Body of pancreas (tissue), 4 donors: ENCODE data around the gene POU3F2. TPM values are rescaled to one million over a fixed set of nuclear protein-coding genes. Genes with fewer than 3 reads are reported as not detected.
A peak's percentile ranks its signal among the peaks of the same experiment; 100 is the strongest.

Source experiments
- ATAC-seq: fragments of 150-250 bp; one replicate; pipeline ENCODE4 v1.9.1; 2016
- DNase-seq, 4 donors: peaks; one replicate each; pipeline ENCODE4 v3.0.0-alpha.2; 2019
- H3K27ac ChIP-seq, 4 donors: fragments of 200-600 bp; sonication (generic); 1 replicate in 3 of 4; 2 replicates in 1 of 4; pipeline versions ENCODE4 v1.5.1 to v1.6.1; 2016 to 2019; ENCODE audit warnings: mild to moderate bottlenecking in 1 of 4, mixed read lengths in 1 of 4, moderate library complexity in 1 of 4
- H3K27me3 ChIP-seq, 2 donors: fragments of 200-600 bp; sonication (generic); one replicate each; pipeline ENCODE4 v1.6.0; 2016; ENCODE audit warnings: mild to moderate bottlenecking in 1 of 2
- H3K36me3 ChIP-seq, 2 donors: fragments of 200-600 bp; sonication (generic); replicated peaks in 1 of 2; 2 replicates each; pipeline ENCODE4 v1.5.1; 2016; ENCODE audit warnings: low read depth in 2 of 2; ENCODE audit not compliant: insufficient read depth in 1 of 2
- H3K4me1 ChIP-seq: fragments of 200-600 bp; sonication (generic); one replicate; pipeline ENCODE4 v1.6.0; 2016
- H3K4me3 ChIP-seq, 2 donors: fragments of 200-600 bp; sonication (generic); 1 replicate in 1 of 2; 2 replicates in 1 of 2; pipeline ENCODE4 v1.5.1; 2016 to 2019
- H3K9me3 ChIP-seq, 3 donors: fragments of 200-600 bp; sonication (generic); 1 replicate in 2 of 3; 2 replicates in 1 of 3; pipeline ENCODE4 v1.5.1; 2016
- CTCF ChIP-seq, 7 experiments: fragments of 450-650 bp in 4 of 7; fragments of 200-600 bp in 3 of 7; sonication (generic) in 3 of 7; IDR thresholded peaks; one replicate each; pipeline ENCODE4 v1.5.1; 2016 to 2019; ENCODE audit warnings: antibody characterized with exemption in 7 of 7
- POLR2A ChIP-seq, 3 donors: fragments of 450-650 bp; IDR thresholded peaks; one replicate each; pipeline ENCODE4 v1.6.1; 2016; ENCODE audit warnings: antibody characterized with exemption in 3 of 3, mild to moderate bottlenecking in 2 of 3
- WGBS, 2 donors: methylation state at CpG; one replicate each; pipeline ENCODE4 v1.1.5; 2017; 5-methylcytosine and 5-hydroxymethylcytosine counted together
- intact Hi-C: fragments of 100-400 bp; cut with DNase I; formaldehyde crosslinking; loops from one replicate; pipeline ENCODE4 v1.15.1; 2023
- total RNA-seq, 2 donors: library from RNA; depleted of rRNA; stranded (reverse); fragments of >200 nt; gene quantifications; one replicate each; pipeline ENCODE4 v1.1.0, GENCODE V29; 2016

POU3F2 gene
- total RNA-seq, 2 donors from 2014 or later: not detected

GRCh38 chr6:98847779-98848538, 13.6 kb downstream of the POU3F2 start:
- peak; percentile 42 for ATAC-seq
- TF ChIP-seq CTCF (IDR thresholded peaks at IDR 0.05) (no peak), POLR2A (IDR thresholded peaks at IDR 0.05) (no peak)
- no peak overlapping the region for H3K27ac ChIP-seq
- no peaks in the 10 kb centered on the region for H3K9me3 ChIP-seq
- H3K4me3 ChIP-seq: no peak overlapping the region
- intact Hi-C loops: loop anchor here (10.0 kb wide), 1 partner anchor 1353 kb away; no protein-coding TSS in a partner anchor
- H3K4me1 ChIP-seq: peaks cover 32% of the 10 kb centered on the region
- peak in 2 of 4 donors; percentile 14 to 29 for DNase-seq
- peaks cover 0 to 57% of the 10 kb centered on the region in 2 donors for H3K27me3 ChIP-seq
- H3K36me3 ChIP-seq: no peaks in the 10 kb centered on the region
- WGBS, 2 donors: 1 to 3% methylated on average over 25 to 48 of the region's 51 CpGs

- Histone ChIP-seq H3K27me3 (peaks cover 0 to 50% of the 10 kb centered on the region in 2 donors), H3K4me1 (peaks cover 26% of the 10 kb centered on the region), H3K9me3 (no peaks in the 10 kb centered on the region), H3K27ac (no peak overlapping the region), H3K4me3 (no peak overlapping the region), H3K36me3 (no peaks in the 10 kb centered on the region)
- WGBS, 2 donors: 53 to 79% methylated on average over 15 to 18 of the region's 18 CpGs
- ATAC-seq: no peak
- no peak for TF ChIP-seq CTCF (IDR thresholded peaks at IDR 0.05)
- TF ChIP-seq POLR2A (IDR thresholded peaks at IDR 0.05): no peak
- no peak for DNase-seq
- intact Hi-C loops: loop anchor here (10.0 kb wide), 1 partner anchor 1354 kb away; no protein-coding TSS in a partner anchor
Observed at GRCh38 chr6:98848539-98849242, 14.3 kb downstream of the POU3F2 start.

- H3K36me3 ChIP-seq: no peaks in the 10 kb centered on the region
- ATAC-seq (no peak), DNase-seq (no peak)
- WGBS, 2 donors: 97% methylated on average over 6 of the region's 6 CpGs
- intact Hi-C loops: no loop called here
- no peak overlapping the region for H3K4me3 ChIP-seq
- H3K27me3 ChIP-seq: no peaks in the 10 kb centered on the region
- no peaks in the 10 kb centered on the region for H3K4me1 ChIP-seq
- H3K27ac ChIP-seq: no peak overlapping the region
- TF ChIP-seq CTCF (IDR thresholded peaks at IDR 0.05) (no peak), POLR2A (IDR thresholded peaks at IDR 0.05) (no peak)
- H3K9me3 ChIP-seq: no peaks in the 10 kb centered on the region
Observed at GRCh38 chr6:98864497-98864896, 30.1 kb downstream of the POU3F2 start.

GRCh38 chr6:98871057-98871456, 36.7 kb downstream of the POU3F2 start:
- H3K36me3 ChIP-seq: peaks cover 0 to 5% of the 10 kb centered on the region in 2 donors
- TF ChIP-seq CTCF (IDR thresholded peaks at IDR 0.05): no peak
- no peak for TF ChIP-seq POLR2A (IDR thresholded peaks at IDR 0.05)
- intact Hi-C loops: no loop called here
- no peaks in the 10 kb centered on the region for H3K9me3 ChIP-seq
- no peak overlapping the region for H3K4me3 ChIP-seq
- no peaks in the 10 kb centered on the region for H3K4me1 ChIP-seq
- H3K27me3 ChIP-seq: no peaks in the 10 kb centered on the region
- no peak for ATAC-seq
- WGBS, 2 donors: 20 to 38% methylated on average over 3 of the region's 3 CpGs
- DNase-seq: no peak
- no peak overlapping the region for H3K27ac ChIP-seq
